NT2/D1 (cell line): ENCODE results near the gene ZNF329.

ENCODE experiments used
- DNase-seq: peaks from one replicate; pipeline ENCODE4 v3.0.0-alpha.2; 2011; ENCODE audit warnings: low read depth, low spot score
- H3K27me3 ChIP-seq: 2 replicates; pipeline ENCODE4 v1.6.0; 2011; ENCODE audit warnings: mild to moderate bottlenecking; ENCODE audit not compliant: insufficient read length, insufficient read depth
- H3K36me3 ChIP-seq: 2 replicates; pipeline ENCODE4 v1.6.1; 2011; ENCODE audit warnings: mild to moderate bottlenecking, low read length, mixed read lengths; ENCODE audit not compliant: insufficient read depth, insufficient read length
- H3K4me1 ChIP-seq: 2 replicates; pipeline ENCODE4 v1.5.1; 2011; ENCODE audit not compliant: insufficient read depth, insufficient read length
- H3K4me3 ChIP-seq: 2 replicates; pipeline ENCODE4 v1.5.1; 2011; ENCODE audit warnings: low read depth; ENCODE audit not compliant: insufficient read length
- H3K9ac ChIP-seq: 2 replicates; pipeline ENCODE4 v1.6.0; 2011; ENCODE audit warnings: low read depth; ENCODE audit not compliant: insufficient read length
- H3K9me3 ChIP-seq: 2 replicates; pipeline ENCODE4 v1.5.1; 2011; ENCODE audit warnings: mild to moderate bottlenecking, low read length; ENCODE audit not compliant: insufficient read depth
- SUZ12 ChIP-seq: IDR thresholded peaks from 2 replicates; pipeline ENCODE4 v1.6.1; 2011; ENCODE audit not compliant: insufficient read length, insufficient read depth; ENCODE audit errors: extremely low read depth
- YY1 ChIP-seq: IDR thresholded peaks from 2 replicates; pipeline ENCODE4 v1.6.1; 2011; ENCODE audit not compliant: insufficient read length, insufficient read depth
- ZNF274 ChIP-seq: IDR thresholded peaks from 2 replicates; pipeline ENCODE4 v1.6.1; 2011; ENCODE audit warnings: mild to moderate bottlenecking, low read depth, low read length

Gene ZNF329

GRCh38 chr19:58084596-58085347 lies 65.8 kb downstream of the ZNF329 start:
- no peaks in the 10 kb centered on the region for H3K4me1 ChIP-seq
- H3K4me3 ChIP-seq = no peak overlapping the region
- TF ChIP-seq YY1 (no peak), SUZ12 (no peak), ZNF274 (no peak)
- peaks cover 49% of the 10 kb centered on the region for H3K36me3 ChIP-seq
- no peak for DNase-seq
- no peak overlapping the region for H3K9ac ChIP-seq
- H3K27me3 ChIP-seq = no peaks in the 10 kb centered on the region
- H3K9me3 ChIP-seq = no peaks in the 10 kb centered on the region

DNA sequence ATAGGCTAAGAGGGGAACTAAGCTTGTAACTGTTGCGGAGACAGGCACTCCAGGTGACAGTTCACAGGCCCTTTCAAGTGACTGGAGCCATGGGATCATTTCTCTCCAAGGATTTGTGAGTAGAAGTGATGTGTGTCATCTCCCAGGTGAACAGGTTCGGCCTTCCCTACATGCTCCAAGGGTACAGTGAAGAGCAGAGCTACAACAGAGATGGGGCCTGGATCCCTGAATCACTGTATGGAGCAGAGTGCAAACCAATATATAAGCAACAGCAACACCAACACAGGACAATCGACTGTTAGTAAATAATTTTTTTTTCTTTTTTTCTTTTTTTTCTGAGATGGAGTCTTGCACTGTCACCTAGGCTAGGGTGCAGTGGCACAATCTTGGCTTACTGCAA lies 67.6 kb downstream of the ZNF329 start:
- TF ChIP-seq YY1 = no peak
- no peak for TF ChIP-seq ZNF274
- TF ChIP-seq SUZ12 = no peak
- no peak overlapping the region for H3K9ac ChIP-seq
- H3K36me3 ChIP-seq = peaks cover 39% of the 10 kb centered on the region
- H3K4me1 ChIP-seq = no peaks in the 10 kb centered on the region
- DNase-seq = no peak
- H3K9me3 ChIP-seq = no peaks in the 10 kb centered on the region
- no peak overlapping the region for H3K4me3 ChIP-seq
- no peaks in the 10 kb centered on the region for H3K27me3 ChIP-seq

- Histone ChIP-seq H3K9ac (no peak overlapping the region), H3K4me3 (no peak overlapping the region), H3K4me1 (no peaks in the 10 kb centered on the region), H3K36me3 (peaks cover 10% of the 10 kb centered on the region), H3K9me3 (no peaks in the 10 kb centered on the region), H3K27me3 (no peaks in the 10 kb centered on the region)
- TF ChIP-seq SUZ12 (no peak), ZNF274 (no peak), YY1 (no peak)
- DNase-seq = no peak
These were observed 70.8 kb downstream of the ZNF329 start for GRCh38 chr19:58079792-58080191.
